Activated CD4-positive, alpha-beta T cell treated with anti-CD3 and anti-CD28 coated beads, Interleukin-10, Interleukin-2, amounts not matched to agents 100 ng/mL and 50 ng/mL, durations not matched to agents 16 hours and 8 hours (primary cell): ENCODE results near the gene TSHZ2.
A peak's percentile ranks its signal among the peaks of the same experiment; 100 is the strongest.

Source experiments
- DNase-seq: peaks from one replicate; pipeline ENCODE4 v3.0.0-alpha.2; 2020

The TSHZ2 gene

DNA sequence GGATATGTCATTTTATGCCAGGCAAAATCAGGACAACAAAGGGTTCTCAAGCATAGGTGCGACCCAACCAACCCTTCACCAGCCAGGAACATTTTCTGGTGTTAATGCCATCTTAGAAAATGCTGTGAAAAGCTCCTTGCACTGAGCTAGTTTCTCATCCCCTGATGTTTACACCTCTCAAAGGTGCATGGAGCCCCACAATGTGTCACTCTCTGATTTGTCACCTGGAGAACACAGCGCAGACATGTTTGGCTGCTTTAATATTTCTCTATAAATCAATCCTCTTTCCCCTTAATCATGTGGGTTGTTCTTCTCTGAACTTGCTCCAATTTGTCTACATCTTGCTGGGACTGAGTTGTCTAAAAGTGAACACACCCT, 244.3 kb downstream of the TSHZ2 start:
- DNase-seq, result no peak

DNA sequence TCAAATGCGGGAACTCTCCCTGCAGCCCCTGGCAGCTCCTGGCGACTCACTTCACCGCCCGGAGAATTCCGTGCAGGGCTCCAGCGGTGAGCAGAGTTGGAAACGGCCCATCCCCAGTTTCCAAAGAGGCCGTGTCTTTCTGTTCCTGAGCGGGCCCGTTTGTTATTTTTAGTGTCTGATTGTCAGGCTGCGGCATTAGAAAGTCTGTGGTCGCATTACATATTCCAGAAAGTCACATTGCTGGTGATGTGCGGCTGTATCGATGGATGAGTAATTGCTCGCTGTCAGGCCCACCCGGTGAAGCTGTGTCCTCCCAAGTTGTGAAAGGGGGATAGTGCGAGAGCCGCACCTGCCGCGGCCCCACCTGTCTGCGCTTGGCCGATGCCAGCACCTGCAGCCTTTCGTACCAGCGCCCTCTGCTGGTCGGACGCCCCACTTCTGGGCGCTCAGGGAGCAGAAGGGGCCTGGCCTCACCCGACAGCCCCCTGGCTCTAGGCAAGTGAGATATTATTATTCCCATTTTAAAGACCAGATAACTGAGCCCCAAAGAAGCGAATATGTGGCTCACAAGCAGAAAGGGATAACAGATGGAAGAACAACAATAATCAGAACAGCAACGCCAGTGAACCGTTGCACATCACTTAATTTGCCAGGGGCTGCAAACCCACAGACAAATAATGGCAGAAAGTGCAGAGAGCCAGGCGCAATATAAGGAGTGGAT, 244.9 kb downstream of the TSHZ2 start:
- peak; percentile 78 for DNase-seq

DNA sequence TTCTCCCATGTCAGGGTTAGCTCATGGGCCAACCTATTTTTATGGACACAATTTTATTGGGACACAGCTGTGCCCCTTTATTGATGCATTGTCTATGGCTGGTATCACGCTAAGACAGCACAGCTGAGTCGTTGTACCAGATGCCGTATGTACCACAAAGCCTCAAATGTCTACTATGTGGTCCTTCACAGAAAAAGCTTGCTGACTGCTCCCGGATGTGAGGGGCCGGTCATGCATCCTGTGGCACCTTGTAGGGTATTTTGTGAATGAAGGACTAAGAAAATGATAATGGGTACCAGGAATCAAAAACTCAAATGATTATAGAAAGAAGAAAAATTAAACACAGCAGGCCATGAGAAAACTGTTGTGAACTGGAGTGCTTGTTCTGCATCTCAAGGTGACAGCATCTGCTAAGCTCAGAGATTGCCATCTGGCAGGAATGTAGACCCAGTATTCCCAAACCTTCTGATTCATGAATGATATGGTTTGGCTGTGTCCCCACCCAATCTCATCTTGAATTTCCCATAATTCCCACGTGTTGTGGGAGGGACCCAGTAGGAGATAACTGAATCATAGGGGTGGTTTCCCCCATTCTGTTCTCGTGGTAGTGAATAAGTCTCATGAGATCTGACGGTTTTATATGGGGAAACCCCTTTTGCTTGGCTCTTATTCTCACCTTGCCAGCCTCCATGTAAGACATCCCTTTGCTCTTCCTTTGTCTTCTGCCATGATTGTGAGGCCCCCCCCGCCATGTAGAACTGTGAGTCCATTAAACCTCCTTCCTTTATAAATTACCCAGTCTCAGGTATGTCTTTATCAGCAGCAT, 248.5 kb downstream of the TSHZ2 start:
- DNase-seq, result no peak

DNA sequence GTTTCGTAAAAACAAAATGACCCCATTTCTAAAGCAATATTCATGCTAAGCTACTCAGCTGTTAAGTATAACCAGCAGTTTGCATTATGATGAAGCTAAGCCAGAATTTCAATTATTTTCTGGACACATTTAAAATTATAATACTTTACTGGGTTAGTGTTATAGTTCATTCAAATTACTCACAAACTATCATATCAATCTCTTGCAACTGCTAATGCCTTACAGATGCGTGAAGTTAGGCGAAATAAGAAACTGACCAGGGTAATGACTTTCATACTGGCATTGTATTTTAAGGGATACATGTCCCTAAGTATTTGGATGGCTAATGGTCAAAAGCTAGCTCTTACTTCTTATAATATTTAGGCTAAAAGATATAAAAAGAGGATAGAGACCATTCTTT, 249.6 kb downstream of the TSHZ2 start:
- no peak for DNase-seq

DNA sequence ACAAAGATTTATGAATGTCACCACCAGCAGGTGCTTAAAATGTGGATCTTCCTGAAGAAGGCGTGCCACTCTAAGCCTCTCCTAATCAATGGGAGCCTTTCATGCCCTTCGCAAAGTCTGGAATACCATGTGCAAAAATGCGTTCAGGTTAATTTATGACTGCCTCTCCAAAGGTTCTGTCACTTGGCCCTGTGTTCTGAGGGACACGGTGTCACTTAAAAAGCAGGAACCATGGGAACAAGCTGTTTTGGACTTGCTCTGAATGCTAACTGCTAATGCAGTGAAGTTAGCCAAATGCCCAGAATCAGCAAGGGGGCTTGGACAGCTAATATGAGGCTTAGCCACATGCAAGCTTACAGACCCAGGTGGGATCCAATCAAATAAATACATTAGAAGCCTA, 250.3 kb downstream of the TSHZ2 start:
- DNase-seq, result no peak

DNA sequence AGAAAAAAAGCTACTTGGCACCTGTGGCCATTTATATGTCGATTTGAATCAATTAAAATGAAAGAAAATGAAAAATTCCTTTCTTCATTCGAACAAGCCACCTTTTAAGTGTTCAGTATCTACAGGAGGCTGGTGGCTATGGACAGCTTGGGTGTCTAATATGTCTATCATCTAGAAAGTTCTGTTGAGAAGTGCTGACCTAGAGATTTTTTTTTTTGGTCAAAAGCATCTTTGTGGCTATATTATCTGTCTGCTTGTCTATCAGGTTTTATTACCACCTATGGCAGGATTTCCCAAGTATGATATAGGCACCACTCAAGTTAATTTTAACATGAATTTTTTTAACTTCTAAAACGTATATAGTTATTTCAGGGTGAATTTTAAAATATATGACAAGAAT, 250.8 kb downstream of the TSHZ2 start:
- DNase-seq, result no peak

DNA sequence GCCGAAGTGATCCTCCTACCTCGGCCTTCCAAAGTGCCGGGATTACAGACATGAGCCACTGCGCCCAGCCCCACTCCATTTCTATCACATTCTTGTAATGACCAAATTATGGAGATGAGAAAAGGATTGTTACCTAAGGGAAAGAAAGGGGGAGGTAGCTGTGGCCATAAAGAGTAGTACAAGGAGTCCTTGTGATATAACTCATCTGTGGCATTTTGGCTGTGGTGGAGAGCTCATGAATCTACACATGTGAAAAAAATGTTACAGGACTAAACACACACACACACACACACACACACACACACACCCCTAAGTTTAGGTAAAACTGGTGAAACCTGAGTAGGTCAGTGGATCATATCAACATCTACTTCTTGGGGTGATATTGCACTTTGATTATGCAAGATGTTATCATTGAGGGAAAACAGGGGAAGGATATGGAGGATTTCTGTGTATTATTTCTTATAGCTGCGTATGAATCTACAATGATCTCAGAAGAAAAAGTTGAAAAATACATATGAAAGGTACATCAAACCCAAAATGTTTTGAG, 251.5 kb downstream of the TSHZ2 start:
- DNase-seq, result no peak

DNA sequence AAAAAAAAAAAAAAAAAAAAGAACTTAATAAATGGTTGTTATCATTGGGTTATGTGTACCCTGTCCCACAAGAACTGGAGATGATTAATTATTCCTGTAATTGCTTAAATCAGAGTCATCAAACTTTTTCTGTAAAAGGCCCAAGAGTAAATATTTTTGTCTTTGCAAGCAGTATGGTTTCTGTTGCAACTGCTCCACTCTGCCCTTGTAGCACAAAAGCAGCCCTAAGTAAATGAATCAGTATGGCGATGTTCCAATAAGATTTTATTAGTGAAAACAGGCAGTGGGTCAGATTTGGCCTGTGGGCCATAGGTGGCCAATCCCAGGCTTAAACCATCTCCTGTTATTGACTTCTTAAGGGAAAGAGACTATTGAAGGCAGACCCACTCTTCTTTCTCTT, 252.7 kb downstream of the TSHZ2 start:
- no peak for DNase-seq

DNA sequence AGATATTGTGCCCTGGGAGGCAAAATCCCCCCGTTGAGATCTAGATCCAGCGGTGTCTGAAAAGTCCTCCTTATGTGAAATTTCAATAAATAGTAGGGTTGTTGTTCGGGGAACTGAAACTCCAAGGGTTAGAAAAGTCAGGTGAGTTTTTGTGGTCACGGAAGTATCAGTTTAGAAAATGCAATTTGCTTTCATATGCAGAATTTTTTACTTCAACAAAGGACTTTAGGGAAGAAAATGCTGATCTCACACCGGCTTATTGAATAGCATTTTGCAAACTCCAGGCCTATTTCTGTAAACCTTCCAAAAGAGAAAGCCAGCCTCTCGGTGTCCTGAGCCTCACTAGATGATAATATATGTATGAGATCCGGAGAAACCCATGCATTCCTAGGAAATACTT, 254.7 kb downstream of the TSHZ2 start:
- DNase-seq, result no peak

DNA sequence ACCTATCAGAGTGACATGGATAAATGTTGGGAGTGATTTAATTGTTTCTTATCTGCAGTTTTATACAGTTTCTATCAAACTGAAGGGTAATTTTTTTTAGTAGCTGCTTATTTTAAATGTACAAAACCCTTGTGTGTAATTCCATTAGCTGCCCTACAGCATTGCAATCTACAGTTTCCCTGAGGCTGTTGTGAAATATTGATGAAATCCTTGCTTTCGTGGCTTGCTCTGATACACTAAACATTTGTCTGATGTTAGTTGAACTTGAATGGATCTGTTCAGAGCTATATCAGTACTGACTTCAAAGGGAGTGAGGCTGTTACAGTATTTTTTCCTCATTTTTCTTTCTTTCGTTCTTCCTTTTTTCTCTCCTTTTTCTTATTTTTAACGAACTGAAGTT, 255.4 kb downstream of the TSHZ2 start:
- DNase-seq, result no peak

DNA sequence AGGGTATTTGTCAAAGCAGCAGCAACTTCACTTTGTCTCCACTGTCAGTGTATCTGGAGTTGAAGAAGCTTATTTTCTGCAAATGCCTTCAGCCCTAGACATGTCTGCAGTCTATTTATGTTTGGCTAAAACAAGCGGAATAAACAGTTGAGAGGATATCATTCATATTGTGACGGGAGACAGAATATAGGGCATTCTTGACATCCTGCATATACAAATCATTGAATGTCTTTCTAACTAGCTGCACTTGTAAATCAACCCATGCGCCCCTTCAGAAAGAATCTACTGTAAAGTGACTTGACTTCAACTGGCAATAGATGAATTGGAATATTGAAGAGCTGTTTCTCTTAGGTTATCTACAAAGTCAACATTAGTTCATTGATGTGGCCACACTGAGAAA, 258.9 kb downstream of the TSHZ2 start:
- DNase-seq, result no peak

DNA sequence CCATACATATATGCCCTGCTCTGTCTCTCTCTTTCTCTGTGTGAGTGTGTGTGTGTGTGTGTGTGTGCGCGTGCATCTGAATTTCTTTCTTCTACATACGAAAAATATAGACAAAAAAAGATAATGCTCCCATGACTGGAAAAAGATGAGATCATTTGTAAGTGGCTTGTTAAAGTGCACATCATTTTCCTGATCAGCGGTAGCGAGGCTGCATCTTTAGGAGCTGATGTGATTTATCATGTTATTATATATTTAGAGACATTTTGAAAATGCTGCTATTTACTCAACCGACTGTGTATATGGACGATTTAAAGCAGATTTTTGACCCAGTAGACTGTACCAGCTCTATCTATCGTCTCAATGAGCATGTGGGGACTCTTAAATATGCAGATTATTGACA, 265.3 kb downstream of the TSHZ2 start:
- no peak for DNase-seq

DNA sequence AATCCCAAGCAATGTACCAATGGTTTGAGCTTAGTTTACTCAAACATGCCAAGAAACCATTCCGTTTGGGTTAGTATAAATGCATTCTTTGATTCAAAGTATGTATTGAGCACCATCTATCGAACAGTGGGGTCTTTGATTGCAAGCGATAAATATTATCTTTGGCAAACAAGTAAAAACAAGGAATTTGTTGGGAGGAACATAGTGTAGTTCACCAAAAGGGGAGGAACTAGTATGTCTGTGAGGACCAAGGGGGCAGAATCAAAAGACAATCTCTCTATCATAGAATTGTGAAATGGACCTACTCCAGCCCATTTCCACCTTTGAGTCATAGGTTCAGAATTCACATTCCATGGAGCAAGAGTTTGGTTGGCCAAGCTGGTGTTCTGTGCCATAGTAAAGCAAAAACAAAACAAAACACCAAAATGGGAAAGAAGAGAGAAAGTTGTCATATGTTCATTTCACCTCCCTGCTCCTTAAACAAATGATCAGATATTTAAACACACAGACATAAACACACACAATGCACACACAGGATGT, 266.0 kb downstream of the TSHZ2 start:
- no peak for DNase-seq

DNA sequence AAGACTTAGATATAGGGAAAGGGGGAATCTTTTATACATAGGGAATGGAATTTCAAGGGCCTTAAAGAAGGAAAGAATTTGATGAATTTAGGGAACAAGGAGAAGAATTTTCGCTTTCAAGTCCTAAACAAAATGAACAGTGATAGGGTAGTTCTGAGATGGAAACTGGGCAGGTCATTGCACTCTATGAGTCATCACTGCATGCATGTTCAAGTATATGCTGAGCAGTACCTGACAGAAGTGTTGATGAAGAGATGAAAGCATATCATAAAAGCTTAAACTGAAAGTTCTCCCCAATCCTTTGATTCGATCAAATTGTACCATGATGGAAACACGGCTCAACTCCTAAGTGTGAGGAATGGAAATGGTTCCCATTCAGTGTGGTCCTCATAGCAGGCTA, 271.0 kb downstream of the TSHZ2 start:
- DNase-seq, result no peak

DNA sequence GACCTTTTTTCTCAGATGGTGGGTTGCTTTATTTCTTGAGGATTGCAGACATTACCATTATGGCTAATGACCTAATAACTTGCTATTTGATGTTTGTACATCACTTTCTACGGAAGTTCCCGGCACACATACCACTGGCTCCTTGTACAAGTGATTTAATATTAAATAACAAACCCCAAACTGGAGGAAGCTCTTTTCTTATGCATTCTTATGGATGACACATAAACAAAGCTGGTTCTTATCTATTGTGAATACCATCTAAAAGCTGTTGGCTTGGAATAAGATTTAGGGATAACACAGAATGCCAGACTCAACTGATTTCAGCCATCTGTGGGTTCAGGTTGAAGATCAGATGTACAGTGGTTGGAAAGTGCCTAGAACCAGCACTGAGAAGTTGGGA, 272.6 kb downstream of the TSHZ2 start:
- no peak for DNase-seq

DNA sequence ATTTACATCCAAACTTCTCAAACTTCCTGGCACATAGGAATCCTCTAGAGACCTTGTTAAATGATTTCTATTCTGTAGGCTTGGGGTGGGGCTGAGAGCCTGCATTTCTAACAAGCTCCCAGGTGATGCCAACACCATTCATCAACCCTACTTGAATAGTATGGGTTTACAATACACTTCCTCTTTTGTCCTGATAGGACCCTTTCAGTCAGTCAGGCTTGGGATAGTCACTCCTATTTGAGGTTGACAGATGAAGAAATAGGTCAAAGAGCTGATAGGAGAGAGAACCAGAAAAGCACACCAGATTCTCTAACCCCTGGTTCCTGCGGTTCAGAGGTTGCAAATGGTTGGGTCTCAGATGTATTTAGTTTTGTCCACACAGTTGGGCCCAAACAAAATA, 273.4 kb downstream of the TSHZ2 start:
- no peak for DNase-seq

DNA sequence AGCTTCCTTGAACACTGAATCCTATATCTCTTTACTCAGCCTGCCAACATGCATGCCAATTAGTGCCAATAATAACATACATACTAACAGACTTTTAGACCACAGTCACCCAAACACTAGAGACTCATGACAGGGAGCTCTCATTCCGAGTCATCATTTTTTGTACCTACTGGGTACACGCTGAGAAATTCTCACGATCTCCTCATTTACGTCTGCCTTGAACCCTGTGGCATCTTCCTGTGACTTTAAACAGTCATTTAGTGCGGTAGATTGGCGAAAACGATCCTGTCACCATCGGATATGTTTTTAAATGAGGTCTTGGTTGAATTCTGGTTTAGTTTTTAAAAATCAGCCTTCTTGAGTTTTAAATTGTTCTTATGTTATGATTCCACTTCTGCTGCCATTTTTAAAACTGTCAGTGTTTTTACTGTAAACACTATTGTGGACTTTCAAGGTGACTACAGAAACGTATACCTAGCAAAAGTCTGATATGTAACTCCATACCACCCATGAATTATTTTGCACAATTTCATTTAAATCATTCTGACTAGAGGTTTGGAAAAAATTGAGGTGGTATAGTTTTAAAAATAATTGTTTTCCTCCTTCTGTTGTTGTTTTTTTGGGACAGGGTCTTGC, 275.4 kb downstream of the TSHZ2 start:
- DNase-seq, result peak; percentile 70

DNA sequence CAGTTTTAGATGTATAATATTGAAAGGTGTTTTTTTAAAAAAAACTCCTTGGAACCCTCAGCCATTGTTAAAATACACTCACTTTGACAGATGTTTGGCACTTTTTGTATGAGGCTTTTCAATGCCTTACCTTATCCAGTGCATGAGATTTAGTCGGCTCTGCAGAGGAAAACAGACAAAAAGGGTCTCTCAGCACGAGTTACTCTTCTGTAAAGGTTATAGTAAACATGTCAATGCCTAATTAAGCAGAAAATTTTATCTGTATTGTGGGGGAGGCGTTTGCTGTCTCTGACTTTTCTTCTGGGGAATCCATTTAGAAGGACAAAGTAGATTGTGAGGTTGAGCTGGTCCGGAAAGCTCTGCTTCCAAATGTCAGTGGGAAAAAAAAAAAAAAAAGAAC, 278.3 kb downstream of the TSHZ2 start:
- DNase-seq, result no peak

DNA sequence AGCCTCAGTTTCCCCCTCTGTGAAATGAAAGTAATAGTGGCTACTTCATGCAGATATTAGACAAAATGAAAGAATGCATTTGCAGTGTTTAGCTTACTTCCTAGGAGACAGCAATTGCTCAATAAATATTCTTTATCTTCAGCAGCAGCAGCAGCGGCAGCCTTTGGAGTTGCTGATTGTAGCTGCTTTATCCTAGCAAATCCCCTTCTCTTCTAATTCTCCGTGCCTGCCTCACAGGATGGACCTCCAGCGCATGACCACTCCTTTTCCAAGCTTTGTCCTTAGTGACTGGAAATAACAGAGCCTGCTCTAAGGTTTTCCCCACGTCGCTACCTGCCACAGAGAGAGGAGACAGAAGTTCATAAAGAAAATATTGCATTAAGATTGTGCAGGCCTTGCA, 279.8 kb downstream of the TSHZ2 start:
- no peak for DNase-seq

DNA sequence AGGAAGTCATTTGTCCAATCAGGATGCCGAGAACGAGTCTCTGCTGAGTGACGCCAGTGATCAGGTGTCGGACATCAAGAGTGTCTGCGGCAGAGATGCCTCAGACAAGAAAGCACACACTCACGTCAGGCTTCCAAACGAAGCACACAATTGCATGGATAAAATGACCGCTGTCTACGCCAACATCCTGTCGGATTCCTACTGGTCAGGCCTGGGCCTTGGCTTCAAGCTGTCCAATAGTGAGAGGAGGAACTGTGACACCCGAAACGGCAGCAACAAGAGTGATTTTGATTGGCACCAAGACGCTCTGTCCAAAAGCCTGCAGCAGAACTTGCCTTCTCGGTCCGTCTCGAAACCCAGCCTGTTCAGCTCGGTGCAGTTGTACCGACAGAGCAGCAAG, 281.5 kb downstream of the TSHZ2 start:
- no peak for DNase-seq

DNA sequence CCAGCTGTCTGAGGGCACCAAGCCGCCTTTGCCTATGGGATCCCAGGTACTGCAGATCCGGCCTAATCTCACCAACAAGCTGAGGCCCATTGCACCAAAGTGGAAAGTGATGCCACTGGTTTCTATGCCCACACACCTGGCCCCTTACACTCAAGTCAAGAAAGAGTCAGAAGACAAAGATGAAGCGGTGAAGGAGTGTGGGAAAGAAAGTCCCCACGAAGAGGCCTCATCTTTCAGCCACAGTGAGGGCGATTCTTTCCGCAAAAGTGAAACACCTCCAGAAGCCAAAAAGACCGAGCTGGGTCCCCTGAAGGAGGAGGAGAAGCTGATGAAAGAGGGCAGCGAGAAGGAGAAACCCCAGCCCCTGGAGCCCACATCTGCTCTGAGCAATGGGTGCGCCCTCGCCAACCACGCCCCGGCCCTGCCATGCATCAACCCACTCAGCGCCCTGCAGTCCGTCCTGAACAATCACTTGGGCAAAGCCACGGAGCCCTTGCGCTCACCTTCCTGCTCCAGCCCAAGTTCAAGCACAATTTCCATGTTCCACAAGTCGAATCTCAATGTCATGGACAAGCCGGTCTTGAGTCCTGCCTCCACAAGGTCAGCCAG, 283.0 kb downstream of the TSHZ2 start:
- DNase-seq, result peak; percentile 7

DNA sequence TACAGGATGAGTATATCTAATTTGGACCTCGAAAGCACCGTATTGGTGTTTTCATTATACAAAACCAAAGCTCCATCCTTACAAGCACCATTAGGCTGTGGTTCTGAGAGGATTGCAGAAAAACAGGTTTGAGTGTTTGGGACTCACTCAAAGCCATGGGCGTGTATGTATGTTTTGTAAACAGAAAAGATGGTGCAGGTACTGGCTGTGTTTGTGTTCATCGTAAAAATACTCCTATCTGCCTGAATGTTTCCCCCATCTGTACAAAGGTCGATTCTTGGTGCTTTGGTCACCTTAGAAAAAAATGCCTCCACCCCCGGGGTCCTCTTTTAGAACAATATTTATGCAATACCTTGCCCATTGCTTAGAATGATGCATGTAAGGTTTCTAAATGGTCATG, 286.6 kb downstream of the TSHZ2 start:
- no peak for DNase-seq

DNA sequence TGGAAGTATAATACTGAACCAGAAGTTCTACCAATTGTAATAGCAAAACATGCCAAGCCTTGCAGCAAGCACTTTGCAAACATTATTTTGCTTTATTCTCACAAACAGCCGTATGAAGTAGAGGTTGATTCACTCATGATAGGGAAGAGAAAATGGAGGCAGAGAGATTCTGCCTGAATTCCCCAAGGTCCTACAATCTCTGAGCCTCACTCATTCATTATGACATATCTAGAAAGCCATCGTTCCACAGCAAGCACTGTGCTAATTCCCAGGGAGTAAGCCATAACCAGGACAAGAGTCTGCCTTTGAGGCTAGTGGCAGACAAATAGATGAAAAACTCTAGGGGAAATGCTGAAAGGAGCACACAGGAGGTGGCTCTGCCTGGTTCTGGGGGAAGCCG, 288.0 kb downstream of the TSHZ2 start:
- no peak for DNase-seq
